ENCODE results near the gene DUSP10. TPM values are rescaled to one million over a fixed set of nuclear protein-coding genes. Genes with fewer than 3 reads are reported as not detected.

The DUSP10 gene
- total RNA-seq, 4 donors from 2014 or later, result 1.4 to 11.6 (median 4.4) TPM

DNA sequence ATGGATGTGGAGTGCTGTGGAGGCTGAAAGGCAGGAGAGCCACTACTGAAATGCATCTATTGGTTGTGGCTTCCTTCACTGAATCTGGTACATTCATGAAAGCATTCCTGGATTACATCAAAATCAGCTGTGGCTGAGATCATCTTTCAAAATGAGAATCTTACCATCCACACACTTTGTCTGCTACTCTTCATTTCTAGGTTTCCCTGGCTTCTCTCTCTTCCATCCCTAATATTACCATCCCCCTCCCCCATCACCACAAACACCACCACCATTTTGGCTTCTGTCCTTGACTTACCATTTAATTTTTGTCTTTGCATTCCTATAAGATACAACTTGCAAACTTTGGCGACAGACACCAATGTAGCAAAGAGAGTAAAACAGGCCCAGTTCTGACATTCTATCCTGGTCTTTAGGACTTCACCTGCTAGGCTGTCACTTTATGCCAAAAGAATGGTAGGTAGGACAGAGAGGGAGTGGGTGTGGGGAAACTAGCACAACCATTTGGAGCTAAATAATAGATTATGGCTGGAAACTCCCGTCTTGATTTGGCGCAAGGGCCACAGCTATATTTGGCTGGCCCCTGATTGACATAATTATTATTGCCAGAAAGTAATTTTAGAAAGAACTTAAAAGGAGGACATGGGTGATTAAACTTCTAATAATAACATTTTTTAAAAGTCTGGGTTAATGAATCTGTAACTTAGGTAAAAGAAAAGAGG lies 15.1 kb upstream of the DUSP10 start:
- H3K27ac ChIP-seq, result no peak overlapping the region
- DNase-seq, result no peak
- no peaks in the 10 kb centered on the region for H3K27me3 ChIP-seq
- no peaks in the 10 kb centered on the region for H3K36me3 ChIP-seq
- no peaks in the 10 kb centered on the region for H3K9me3 ChIP-seq
- TF ChIP-seq POLR2A (IDR thresholded peaks at IDR 0.05), result no peak
- TF ChIP-seq, protein P1, sequence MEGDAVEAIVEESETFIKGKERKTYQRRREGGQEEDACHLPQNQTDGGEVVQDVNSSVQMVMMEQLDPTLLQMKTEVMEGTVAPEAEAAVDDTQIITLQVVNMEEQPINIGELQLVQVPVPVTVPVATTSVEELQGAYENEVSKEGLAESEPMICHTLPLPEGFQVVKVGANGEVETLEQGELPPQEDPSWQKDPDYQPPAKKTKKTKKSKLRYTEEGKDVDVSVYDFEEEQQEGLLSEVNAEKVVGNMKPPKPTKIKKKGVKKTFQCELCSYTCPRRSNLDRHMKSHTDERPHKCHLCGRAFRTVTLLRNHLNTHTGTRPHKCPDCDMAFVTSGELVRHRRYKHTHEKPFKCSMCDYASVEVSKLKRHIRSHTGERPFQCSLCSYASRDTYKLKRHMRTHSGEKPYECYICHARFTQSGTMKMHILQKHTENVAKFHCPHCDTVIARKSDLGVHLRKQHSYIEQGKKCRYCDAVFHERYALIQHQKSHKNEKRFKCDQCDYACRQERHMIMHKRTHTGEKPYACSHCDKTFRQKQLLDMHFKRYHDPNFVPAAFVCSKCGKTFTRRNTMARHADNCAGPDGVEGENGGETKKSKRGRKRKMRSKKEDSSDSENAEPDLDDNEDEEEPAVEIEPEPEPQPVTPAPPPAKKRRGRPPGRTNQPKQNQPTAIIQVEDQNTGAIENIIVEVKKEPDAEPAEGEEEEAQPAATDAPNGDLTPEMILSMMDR (IDR thresholded peaks at IDR 0.05), result no peak
- no peak overlapping the region for H3K4me3 ChIP-seq
- H3K4me1 ChIP-seq, result no peaks in the 10 kb centered on the region

DNA sequence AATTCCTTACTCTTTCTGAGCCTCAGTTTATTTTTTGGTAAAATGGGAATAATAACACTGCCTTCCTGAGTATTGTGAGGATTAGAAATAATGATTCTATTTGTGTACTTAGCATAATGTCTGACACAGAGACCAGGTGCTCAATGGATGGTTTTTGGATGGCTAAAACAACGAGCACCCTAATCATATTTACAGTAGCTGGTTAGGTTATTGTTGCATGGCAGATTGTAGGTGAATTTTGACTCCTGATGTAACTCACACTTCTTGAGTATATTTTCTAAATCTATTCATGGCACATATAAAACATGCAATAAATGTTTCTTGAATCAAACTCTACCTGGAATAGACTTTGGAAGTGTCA lies 11.9 kb upstream of the DUSP10 start:
- Histone ChIP-seq H3K36me3 (no peaks in the 10 kb centered on the region), H3K4me1 (no peaks in the 10 kb centered on the region), H3K4me3 (no peak overlapping the region), H3K27me3 (no peaks in the 10 kb centered on the region), H3K9me3 (no peaks in the 10 kb centered on the region), H3K27ac (no peak overlapping the region)
- TF ChIP-seq POLR2A (IDR thresholded peaks at IDR 0.05), result no peak
- TF ChIP-seq, protein P1 (IDR thresholded peaks at IDR 0.05), result no peak
- no peak for DNase-seq

DNA sequence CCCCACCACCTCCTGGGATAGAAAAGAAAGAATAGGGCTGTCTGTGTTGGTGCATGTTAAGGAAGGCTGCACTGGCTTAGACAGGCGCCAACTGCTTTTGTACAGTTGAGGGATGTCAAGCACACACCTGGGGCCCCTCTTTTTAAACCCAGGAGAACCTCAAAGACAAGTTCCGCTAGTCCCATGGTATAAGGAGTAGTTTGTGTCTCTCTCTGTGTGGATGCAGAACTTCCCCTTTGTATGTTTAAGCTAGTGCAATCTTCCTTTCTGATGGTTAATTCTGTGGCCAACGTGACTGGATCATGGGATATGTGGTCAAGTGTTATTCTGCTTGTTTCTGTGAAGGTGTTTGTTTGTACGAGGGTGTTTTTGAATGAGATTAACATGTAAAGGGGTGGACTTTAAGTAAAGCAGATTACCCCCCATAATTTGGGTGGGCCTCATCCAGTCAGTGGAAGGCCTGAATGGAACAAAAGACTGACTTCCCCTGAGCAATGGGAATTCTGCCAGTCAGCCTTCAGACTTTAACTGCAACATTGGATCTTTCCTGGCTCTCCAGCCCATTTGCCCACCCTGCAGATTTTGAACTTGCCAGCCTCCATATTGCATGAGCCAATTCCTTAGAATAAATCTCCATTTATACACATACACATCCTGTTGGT lies 9.5 kb upstream of the DUSP10 start:
- H3K4me3 ChIP-seq, result no peak overlapping the region
- no peaks in the 10 kb centered on the region for H3K9me3 ChIP-seq
- no peaks in the 10 kb centered on the region for H3K27me3 ChIP-seq
- TF ChIP-seq, protein P1 (IDR thresholded peaks at IDR 0.05), result no peak
- TF ChIP-seq POLR2A (IDR thresholded peaks at IDR 0.05), result no peak
- no peaks in the 10 kb centered on the region for H3K4me1 ChIP-seq
- H3K36me3 ChIP-seq, result no peaks in the 10 kb centered on the region
- no peak for DNase-seq
- no peak overlapping the region for H3K27ac ChIP-seq

DNA sequence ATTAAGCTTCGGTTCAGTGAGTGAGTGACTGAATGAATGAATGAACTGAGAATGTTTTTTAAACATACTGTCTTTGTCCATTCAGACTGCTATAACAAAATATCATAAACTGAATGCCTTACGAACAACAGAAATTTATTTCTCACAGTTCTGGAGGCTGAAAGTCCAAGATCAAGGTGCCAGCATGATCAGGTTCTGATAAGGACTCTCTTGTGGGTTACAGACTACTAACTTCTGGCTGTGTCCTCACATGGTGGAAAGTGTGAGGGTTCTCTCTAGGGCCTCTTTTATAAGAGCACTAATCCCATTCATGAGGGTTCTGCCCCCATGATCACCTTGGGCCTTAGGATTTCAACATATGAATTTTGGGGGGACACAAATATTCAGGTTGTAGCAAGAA lies 7.1 kb upstream of the DUSP10 start:
- TF ChIP-seq, protein P1 (IDR thresholded peaks at IDR 0.05), result no peak
- TF ChIP-seq POLR2A (IDR thresholded peaks at IDR 0.05), result no peak
- Histone ChIP-seq H3K36me3 (no peaks in the 10 kb centered on the region), H3K4me3 (no peak overlapping the region), H3K27ac (no peak overlapping the region), H3K27me3 (no peaks in the 10 kb centered on the region), H3K4me1 (no peaks in the 10 kb centered on the region), H3K9me3 (no peaks in the 10 kb centered on the region)
- DNase-seq, result no peak

DNA sequence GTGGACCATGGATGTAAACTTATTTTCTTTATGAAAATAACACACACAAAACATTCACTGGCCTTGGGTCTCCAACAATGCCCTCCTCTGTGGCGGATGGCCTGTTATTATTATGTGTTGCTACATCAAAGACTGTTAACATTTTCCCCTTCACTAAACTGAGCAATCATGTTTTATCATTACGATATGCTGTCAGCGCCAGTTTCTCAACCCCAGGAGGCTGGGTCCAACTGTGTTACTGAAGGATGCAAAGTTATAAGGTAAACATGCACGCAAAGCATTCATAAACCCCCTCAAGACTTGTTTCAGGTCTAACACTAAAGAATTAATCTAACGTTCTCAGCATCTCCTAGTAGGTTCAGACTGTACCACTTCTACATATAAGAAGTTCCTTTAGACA lies 6.0 kb upstream of the DUSP10 start:
- TF ChIP-seq, protein P1 (IDR thresholded peaks at IDR 0.05), result no peak
- TF ChIP-seq POLR2A (IDR thresholded peaks at IDR 0.05), result no peak
- no peak overlapping the region for H3K27ac ChIP-seq

More for the DNA sequence above, 6.0 kb upstream of the DUSP10 start:
- H3K4me1 ChIP-seq, result peaks cover 0 to 8% (median 0%) of the 10 kb centered on the region in 4 donors
- DNase-seq, result no peak
- H3K4me3 ChIP-seq, result no peak overlapping the region
- no peaks in the 10 kb centered on the region for H3K27me3 ChIP-seq
- no peaks in the 10 kb centered on the region for H3K36me3 ChIP-seq
- H3K9me3 ChIP-seq, result no peaks in the 10 kb centered on the region

Measured in Peyer's patch (tissue), 4 donors.